Mucosa of rectum (tissue), 2 donors: Measurements from ENCODE around the gene PLEKHA7.

Experiments used
- H3K27ac ChIP-seq, 2 donors: one replicate each; pipeline ENCODE4 v1.7.0; 2013; ENCODE audit warnings: inconsistent platforms in 2 of 2, low read depth in 2 of 2, low read length in 2 of 2
- H3K27me3 ChIP-seq, 2 donors: one replicate each; pipeline ENCODE4 v1.7.0; 2013; ENCODE audit warnings: low read length in 2 of 2; ENCODE audit not compliant: control insufficient read depth in 2 of 2, insufficient read depth in 2 of 2
- H3K36me3 ChIP-seq, 2 donors: one replicate each; pipeline ENCODE4 v1.7.0; 2013; ENCODE audit warnings: low read length in 2 of 2; ENCODE audit not compliant: control insufficient read depth in 2 of 2, insufficient read depth in 2 of 2
- H3K4me1 ChIP-seq, 2 donors: one replicate each; pipeline ENCODE4 v1.7.0; 2013; ENCODE audit warnings: low read length in 2 of 2, mild to moderate bottlenecking in 1 of 2; ENCODE audit not compliant: control insufficient read depth in 2 of 2, insufficient read depth in 2 of 2
- H3K4me3 ChIP-seq, 2 donors: one replicate each; pipeline ENCODE4 v1.7.0; 2013; ENCODE audit warnings: low read length in 2 of 2
- H3K9ac ChIP-seq, 2 donors: one replicate each; pipeline ENCODE4 v1.7.0; 2013; ENCODE audit warnings: low read length in 2 of 2, low read depth in 1 of 2, mild to moderate bottlenecking in 1 of 2
- H3K9me3 ChIP-seq, 2 donors: one replicate each; pipeline ENCODE4 v1.7.0; 2013; ENCODE audit warnings: low read length in 2 of 2; ENCODE audit not compliant: control insufficient read depth in 2 of 2
- donor health status: healthy.
- donor health status: Normal muscosa, but diverticular disease.

The PLEKHA7 gene

GRCh38 chr11:16788141-16789062 lies 225.8 kb downstream of the PLEKHA7 start:
- Histone ChIP-seq H3K27me3 (no peaks in the 10 kb centered on the region), H3K4me3 (no peak overlapping the region), H3K4me1 (peaks cover 3 to 9% of the 10 kb centered on the region in 2 donors), H3K9me3 (no peaks in the 10 kb centered on the region), H3K9ac (no peak overlapping the region), H3K36me3 (peaks cover 20 to 25% of the 10 kb centered on the region in 2 donors), H3K27ac (no peak overlapping the region)

DNA sequence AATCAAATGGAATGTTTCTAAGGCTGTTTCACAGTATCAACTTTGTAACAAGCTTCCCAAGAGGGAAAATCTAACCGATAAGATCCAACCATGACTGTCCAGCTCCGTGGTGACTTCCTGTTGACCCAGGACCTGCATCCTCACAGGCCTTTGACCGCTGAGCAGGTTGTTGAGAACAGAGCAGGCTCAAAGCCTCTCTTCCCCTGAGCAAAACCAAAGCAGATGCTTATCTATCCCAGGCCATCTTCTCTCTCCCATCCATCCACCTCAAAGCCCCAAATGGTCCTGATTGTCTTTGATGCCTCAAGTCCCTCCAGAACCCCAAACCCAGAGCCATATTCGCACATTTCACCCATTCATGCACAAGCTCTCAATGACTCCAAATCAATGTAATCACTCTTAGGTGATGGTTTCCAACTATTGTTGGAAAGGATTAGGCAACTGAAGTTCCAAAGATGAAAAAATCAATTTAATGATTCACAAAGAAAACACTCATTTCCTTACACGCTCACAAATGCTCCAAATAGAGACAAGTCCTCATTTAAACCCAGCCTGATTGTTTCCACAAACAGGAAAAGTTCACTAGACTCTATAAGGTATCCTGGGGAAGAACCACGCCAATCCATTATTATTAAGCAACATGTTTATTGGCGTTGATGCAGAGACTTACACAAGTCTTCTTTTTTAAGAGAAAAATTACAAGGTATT lies 227.0 kb downstream of the PLEKHA7 start:
- peaks cover 3 to 9% of the 10 kb centered on the region in 2 donors for H3K4me1 ChIP-seq
- no peak overlapping the region for H3K27ac ChIP-seq
- H3K9ac ChIP-seq, result no peak overlapping the region
- no peaks in the 10 kb centered on the region for H3K27me3 ChIP-seq
- H3K36me3 ChIP-seq, result peaks cover 21 to 29% of the 10 kb centered on the region in 2 donors
- no peak overlapping the region for H3K4me3 ChIP-seq
- no peaks in the 10 kb centered on the region for H3K9me3 ChIP-seq

GRCh38 chr11:16786131-16786530 lies 228.1 kb downstream of the PLEKHA7 start:
- Histone ChIP-seq H3K36me3 (peaks cover 18 to 29% of the 10 kb centered on the region in 2 donors), H3K9me3 (no peaks in the 10 kb centered on the region), H3K4me3 (no peak overlapping the region), H3K27ac (no peak overlapping the region), H3K9ac (no peak overlapping the region), H3K27me3 (no peaks in the 10 kb centered on the region), H3K4me1 (peaks cover 3 to 9% of the 10 kb centered on the region in 2 donors)

DNA sequence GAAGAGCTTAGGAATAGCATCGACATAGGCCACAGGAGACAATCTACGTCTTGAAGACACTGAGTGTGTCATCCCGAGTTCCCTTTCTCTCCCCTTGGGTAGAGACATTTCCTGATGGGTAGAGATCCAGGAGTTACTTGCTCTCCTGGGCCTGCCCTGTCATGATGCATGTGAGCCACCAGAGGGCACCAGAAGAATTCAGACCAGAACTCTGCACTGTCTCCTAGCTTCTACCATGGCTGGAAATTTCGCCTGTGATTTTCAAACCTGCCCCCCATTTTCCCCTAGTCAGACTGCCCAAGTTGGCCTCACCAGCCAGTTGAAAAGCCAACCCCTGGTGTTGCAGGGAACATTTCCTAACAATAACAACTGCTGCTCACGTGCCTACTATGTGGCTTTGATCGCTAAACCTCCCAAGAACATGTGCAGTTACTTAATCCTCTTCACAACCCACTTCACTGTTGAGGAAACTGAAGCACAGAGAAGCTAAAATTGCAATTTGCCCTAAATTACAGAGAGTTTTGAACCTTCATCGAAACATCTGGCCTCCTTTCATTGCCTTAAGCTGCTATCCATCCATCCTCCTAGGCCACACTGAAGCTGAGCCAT lies 228.6 kb downstream of the PLEKHA7 start:
- no peak overlapping the region for H3K9ac ChIP-seq
- H3K9me3 ChIP-seq, result no peaks in the 10 kb centered on the region
- H3K27me3 ChIP-seq, result no peaks in the 10 kb centered on the region
- peaks cover 3 to 4% of the 10 kb centered on the region in 2 donors for H3K4me1 ChIP-seq
- no peak overlapping the region for H3K27ac ChIP-seq
- H3K36me3 ChIP-seq, result peaks cover 13 to 29% of the 10 kb centered on the region in 2 donors
- no peak overlapping the region for H3K4me3 ChIP-seq

GRCh38 chr11:16784666-16785065 lies 229.5 kb downstream of the PLEKHA7 start:
- Histone ChIP-seq H3K9me3 (no peaks in the 10 kb centered on the region), H3K36me3 (peaks cover 10 to 27% of the 10 kb centered on the region in 2 donors), H3K27ac (no peak overlapping the region), H3K4me1 (peaks cover 3 to 4% of the 10 kb centered on the region in 2 donors), H3K4me3 (no peak overlapping the region), H3K9ac (no peak overlapping the region), H3K27me3 (no peaks in the 10 kb centered on the region)

DNA sequence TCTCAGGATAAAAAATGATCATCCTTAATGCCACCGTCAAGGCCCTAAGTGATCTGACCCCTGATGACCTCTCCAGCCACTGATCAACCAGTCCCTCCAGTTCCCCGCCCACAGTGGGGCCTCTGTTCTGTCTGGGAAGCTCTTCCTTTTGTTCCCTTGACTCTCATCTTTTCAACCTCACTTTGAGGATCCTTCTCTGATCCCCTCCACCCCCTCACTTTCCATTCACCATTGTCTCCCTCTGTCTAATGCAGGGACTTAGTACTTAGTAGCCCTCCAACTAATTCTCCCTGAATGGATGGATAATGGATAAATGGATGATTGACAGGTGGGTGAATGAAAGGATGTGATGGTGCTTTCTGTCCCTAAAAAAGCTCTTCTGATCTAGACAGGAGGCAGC lies 230.1 kb downstream of the PLEKHA7 start:
- H3K9ac ChIP-seq, result no peak overlapping the region
- H3K27me3 ChIP-seq, result no peaks in the 10 kb centered on the region
- no peak overlapping the region for H3K4me3 ChIP-seq
- no peak overlapping the region for H3K27ac ChIP-seq
- H3K36me3 ChIP-seq, result peaks cover 10 to 22% of the 10 kb centered on the region in 2 donors
- H3K4me1 ChIP-seq, result peaks cover 5 to 10% of the 10 kb centered on the region in 2 donors
- no peaks in the 10 kb centered on the region for H3K9me3 ChIP-seq

DNA sequence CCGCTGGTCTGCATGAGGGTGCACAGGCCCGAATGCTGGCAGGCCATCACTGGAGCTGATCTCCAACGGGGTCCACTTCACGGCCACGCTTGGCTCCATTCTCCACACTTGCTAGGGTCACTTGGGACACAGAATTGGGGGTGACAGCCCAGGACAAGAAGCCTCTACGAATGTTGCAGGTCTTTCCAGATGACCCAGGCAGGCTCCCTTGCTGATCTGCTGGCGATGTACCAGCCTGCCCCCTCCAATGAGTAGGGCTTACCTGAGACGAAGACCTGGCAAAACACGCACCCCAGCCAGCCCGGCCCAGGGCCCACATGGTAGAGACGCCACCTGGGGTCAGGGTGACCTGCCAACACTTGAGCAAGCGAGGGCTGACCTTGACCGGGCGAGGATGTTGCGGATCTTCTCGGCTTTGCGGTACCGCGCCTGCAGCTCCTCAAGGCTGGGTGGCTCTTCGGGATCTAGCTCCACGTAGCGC lies 230.9 kb downstream of the PLEKHA7 start:
- no peaks in the 10 kb centered on the region for H3K9me3 ChIP-seq
- H3K36me3 ChIP-seq, result peaks cover 10 to 23% of the 10 kb centered on the region in 2 donors
- H3K27ac ChIP-seq, result no peak overlapping the region
- H3K4me3 ChIP-seq, result no peak overlapping the region
- H3K9ac ChIP-seq, result no peak overlapping the region
- no peaks in the 10 kb centered on the region for H3K27me3 ChIP-seq
- H3K4me1 ChIP-seq, result peaks cover 5 to 10% of the 10 kb centered on the region in 2 donors

DNA sequence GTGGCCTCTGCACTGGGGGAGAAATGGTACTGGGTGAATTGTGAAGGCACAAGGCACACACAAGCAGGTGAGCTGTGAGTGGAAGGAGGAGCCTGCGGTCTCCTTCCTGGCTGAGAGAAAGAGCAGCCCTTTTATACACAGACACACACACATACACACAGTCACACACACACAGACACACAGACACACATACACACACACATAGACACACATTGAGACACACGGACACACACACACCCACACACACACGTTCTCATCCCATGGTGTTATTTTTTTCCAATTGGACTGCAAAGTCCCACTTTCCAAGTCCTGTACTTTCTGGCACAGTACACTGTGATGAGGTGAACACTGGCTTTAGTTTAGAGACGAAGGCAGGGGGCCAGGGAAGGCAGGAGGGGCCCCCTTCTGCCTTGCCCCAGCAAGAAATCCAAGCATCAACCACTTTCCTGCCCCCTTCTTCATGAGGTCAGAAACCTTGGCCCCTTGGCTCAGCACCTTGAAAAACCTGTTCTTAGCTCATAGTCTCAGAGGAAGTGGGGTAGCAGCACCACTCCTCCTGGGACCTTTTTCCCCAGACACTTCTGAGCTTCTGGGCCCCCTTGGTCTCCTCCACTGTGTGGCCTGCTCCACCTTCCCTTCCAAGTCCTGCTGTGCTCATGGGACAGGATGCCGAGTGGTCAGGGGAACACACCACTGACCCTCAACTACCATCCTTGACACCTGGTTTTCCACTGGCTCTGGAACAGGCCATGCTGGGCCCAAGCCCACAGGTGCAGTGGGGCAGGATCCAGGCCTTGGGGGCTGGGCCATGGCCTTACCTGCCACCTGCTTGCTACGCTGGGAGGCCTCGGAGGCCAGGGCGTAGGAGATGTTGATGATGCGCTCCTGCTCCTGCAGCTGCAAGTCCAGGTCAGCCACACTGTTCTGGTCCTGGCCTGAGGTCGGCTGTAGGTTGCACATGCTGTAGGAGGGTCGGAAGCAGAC lies 232.0 kb downstream of the PLEKHA7 start:
- H3K9ac ChIP-seq, result no peak overlapping the region
- H3K4me1 ChIP-seq, result peaks cover 5 to 10% of the 10 kb centered on the region in 2 donors
- peaks cover 5 to 20% of the 10 kb centered on the region in 2 donors for H3K36me3 ChIP-seq
- H3K4me3 ChIP-seq, result no peak overlapping the region
- H3K27ac ChIP-seq, result no peak overlapping the region
- no peaks in the 10 kb centered on the region for H3K9me3 ChIP-seq
- no peaks in the 10 kb centered on the region for H3K27me3 ChIP-seq
